Esophagus muscularis mucosa (tissue), 4 donors: ENCODE data around the gene ARHGAP32.

Source experiments
- CTCF ChIP-seq, 3 experiments: fragments of 200-600 bp in 2 of 3; fragments of 450-650 bp in 1 of 3; sonication (generic) in 2 of 3; IDR thresholded peaks; one replicate each; pipeline ENCODE4 v1.5.1; 2017 to 2019; ENCODE audit warnings: antibody characterized with exemption in 3 of 3, mild to moderate bottlenecking in 2 of 3, moderate library complexity in 1 of 3
- EP300 ChIP-seq: sonication (generic); formaldehyde crosslinking; IDR thresholded peaks from one replicate; pipeline ENCODE4 v1.6.1; 2017; ENCODE audit warnings: antibody characterized with exemption
- POLR2A ChIP-seq: fragments of 450-650 bp; IDR thresholded peaks from one replicate; pipeline ENCODE4 v1.6.1; 2017; ENCODE audit warnings: antibody characterized with exemption, moderate library complexity, mild to moderate bottlenecking, low read depth
- POLR2AphosphoS5 ChIP-seq, 2 donors: sonication (generic); formaldehyde crosslinking; IDR thresholded peaks; one replicate each; pipeline ENCODE4 v1.6.1; 2017; ENCODE audit warnings: antibody characterized with exemption in 2 of 2

GRCh38 chr11:129155745-129156144, 36.4 kb downstream of the ARHGAP32 start:
- TF ChIP-seq CTCF (IDR thresholded peaks at IDR 0.05) = no peak
- TF ChIP-seq EP300 = no peak
- TF ChIP-seq POLR2AphosphoS5 (IDR thresholded peaks at IDR 0.05) = no peak
- TF ChIP-seq POLR2A = no peak
